NCI-H82 treated with DMSO at 0.1 percent for 48 hours (cell line): ENCODE measurements around the gene VMP1.
A peak's percentile ranks its signal among the peaks of the same experiment; 100 is the strongest.
"Not testable (repeated sequence)": the region's sequence is repeated elsewhere in the genome, so short reads cannot be mapped to it uniquely, and the experiment has no call there.

Experiments used
- DNase-seq: peaks from one replicate; lab custom pipeline; 2025; ENCODE audit not compliant: unreplicated experiment; lab: John Stamatoyannopoulos, UW

VMP1 gene

DNA sequence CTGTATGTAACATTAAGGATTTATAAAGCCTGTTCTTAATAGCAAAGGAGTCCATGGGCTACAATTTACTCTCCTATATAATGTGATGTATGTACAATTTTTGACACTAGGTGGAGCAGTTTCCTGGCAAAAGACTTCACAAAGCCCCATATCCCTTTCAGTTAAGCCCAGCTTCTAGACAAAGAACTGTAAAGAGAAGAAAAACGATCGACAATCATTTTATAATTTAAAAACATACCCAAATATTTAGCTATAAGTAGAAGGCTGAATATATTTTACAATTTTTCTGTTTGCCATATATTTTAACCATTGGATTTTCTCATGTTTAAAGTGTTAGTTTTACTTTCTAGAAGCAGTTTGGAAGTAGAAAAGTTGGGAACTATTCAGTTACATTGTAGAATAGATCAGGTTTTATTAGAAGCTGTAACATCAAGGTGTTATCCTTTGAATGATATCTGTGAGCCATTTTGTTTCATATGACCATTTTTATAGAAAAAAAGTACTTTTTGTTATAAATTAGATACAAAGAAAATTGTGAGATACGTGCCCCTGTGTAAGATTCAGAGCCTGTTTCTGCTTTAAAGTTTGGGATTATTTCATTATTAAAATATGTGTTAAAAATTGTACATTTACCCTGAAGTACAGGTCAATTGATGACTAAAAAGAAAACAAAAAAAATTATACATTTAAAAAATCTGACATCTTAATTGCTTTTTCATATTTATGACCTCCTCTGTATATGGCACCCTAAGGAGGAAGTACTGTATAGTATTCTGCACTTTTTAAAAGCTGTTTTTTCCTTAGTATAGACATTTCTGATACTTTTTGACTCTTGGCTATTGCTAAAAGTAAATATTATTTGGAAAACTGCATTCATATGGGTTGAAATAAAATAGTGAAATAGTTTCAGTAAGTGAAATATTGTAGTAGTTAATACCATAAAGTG, 46.3 kb downstream of the VMP1 start:
- DNase-seq = peak; percentile 69

DNA sequence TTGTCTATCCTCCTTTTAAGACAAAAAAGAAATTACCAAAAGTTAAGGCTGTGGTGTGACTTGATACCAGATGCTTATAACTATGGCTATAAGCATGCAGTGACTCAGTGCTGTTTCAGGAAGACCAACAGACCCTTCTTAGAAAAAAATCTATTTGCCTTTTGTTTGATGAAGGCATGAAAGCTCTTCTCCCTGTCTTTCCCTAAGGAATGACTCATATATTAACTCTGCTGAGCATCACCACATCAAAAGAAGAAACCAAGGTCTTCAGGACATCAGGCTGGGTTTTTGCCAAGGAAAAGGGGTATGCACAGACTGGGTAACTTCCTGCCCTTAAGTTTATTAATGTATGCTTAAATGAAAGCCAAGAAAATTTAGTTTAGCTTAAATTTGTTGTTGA, 47.1 kb downstream of the VMP1 start:
- DNase-seq = no peak

DNA sequence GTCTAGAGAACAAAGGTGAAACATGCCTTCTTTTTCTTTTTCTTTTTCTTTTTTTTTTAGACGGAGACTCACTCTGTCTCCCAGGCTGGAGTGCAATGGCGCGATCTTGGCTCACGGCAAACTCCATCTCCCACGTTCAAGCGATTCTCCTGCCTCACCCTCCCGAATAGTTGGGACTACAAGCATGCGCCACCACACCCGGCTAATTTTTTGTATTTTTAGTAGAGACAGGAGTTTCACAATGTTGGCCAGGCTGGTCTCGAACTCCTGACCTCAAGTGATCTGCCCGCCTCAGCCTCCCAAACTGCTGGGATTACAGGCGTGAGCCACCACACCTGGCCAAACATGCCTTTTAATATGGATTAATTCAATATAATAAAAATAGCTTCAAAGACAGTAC, 47.6 kb downstream of the VMP1 start:
- DNase-seq = not testable (repeated sequence)

DNA sequence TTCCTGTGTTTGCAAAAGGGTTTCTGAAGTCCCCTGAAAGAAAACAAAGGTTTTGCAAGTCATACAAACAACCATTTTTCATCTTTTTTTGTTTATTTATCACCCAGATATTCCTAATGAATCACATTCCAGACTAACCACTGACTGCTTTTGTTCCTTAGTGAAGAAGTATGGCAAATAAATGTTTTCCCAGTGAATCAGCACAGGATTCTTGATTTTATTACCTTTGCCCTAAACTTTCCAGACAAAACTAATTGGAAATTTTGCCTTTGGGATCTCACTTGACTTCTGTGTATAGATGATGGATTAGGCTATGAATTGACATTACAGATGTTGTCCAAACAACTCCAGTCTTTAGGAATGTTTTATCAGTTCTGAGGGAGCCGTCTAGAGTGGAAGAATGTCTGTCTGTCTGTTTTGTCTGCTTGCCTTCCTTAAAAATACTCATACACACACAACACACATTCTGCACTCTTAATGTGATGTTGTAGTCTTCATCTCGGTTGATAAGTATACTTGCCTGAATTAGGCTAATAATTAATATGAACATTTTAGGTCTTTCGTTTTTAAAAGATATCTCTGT, 48.9 kb downstream of the VMP1 start:
- DNase-seq = no peak

DNA sequence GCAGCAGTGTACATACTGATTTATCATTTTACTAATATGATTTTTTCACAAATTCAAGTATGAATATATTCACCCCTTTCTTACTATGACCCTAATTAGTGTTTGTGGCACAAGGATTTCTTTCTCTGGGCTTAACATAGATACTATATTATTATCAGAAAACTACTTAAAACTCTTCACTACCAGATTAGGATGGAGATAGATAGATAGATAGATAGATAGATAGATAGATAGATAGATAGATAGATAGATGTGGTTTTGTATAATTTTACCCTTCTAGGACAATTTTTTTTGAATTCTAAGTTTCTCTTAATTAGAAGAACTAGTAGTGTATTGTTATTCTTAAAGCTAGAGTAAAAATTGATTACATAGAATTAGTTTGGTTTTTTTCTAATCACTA, 49.6 kb downstream of the VMP1 start:
- no peak for DNase-seq

DNA sequence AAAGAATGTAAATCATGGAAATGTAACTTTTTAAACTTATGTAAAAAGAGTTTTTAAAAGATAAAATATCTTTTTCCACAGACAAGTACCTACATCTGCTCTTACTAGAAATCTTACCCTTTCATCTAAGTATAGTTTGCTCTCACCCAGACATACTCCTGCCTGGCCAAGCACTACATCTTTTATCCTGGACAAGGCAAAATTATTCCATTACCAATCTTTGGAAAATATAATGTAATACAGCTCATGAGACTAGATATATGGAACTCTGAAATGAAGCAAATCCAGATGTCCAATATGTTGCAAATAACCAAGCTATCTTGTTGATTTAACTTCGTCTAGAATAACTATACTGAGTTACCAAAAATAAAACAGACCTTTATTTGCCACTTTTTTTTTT, 50.0 kb downstream of the VMP1 start:
- no peak for DNase-seq

DNA sequence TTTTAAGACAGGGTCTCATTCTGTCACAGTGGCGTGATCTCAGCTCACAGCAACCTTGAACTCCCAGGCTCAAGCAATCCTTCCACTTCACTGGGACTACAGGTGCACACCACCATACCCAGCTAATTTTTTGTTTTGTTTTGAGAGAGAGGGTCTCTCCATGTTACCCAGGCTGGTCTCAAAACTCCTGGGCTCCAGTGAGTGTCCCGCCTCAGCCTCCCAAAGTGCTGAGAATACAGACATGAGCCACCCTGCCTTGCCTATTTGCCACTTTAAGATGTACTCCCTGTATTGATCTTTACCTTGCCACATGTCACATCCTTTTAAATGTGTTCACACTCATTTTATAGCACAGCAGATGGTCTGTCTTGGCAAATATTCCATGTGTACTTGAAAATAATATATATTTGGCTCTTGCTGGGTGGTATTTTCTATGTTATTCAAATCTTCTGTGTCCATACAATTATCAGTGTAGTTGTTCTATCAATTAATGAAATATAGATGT, 50.5 kb downstream of the VMP1 start:
- DNase-seq = no peak

DNA sequence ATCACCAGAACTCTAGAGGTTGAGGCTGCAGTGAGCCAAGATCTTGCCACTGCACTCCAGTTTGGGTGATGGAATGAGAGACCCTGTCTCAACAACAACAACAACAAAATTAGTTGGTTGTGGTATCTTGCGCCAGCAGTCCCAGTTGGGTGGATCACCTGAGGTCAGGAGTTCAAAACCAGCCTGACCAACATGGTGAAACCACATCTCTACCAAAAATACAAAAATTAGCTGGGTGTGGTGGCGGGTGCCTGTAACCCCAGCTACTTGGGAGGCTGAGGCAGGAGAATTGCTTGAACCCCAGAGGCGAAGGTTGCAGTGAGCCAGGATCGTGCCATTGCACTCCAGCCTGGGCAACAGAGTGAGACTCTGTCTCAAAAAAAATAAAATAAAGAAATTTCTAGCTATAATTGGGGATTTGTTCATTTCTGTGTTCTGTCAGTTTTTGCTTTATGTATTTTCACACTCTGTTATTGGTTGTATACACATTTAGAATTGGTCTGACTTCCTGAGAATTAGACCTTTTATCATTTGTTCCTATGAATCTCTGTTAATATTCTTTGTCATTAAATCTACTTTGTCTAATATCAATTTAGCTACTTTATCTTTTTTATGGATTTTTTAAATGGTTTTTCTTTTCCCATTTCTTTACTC, 51.7 kb downstream of the VMP1 start:
- DNase-seq = not testable (repeated sequence)

DNA sequence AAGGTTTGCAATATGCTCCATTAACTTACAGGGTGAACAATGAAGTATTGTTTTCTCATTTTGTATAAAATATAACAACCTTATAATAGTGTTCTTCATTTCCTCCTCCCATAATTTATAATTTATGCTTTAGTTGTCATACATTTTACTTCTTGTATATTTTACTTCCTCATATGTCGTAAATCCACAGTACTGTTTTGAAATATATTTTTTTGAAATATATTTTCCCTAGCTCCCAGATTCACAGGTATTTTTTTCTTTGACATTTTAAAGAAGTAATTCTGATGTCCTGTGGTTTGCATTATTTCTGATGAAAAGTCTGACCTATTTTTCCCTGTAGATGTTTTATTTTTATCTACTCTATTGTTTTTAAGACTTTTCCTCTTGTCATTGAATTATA, 52.7 kb downstream of the VMP1 start:
- DNase-seq = no peak

DNA sequence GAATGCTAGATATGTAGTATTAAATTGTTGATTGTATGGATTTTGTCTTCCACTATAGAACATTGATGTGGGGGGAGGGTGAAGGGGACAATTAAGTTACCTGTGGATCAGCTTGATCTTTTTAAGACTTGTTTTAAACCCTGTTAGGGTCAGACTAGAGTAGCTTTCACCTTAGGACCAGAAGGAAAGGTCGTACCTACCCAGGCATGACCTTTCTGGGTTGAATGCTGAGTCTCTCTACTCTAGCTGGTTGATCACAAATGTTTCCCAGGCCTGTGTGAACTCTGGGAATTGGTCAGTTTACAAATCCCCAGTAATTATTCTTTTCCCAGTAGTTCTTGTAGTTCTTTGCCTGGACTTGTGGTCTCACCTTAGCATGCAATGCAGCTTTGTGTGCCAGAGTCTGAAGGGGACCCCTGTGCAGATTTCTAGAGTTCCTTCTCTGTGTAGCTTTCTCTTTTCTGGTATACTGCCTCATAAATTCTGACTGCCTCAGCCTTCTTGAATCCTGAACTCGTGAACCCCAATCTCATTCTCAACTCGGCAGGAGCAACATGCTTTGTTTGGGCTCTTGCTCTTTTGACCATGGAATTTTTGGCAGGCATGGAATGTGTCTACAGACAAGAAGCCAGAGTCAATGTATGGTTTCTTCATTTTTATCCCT, 54.1 kb downstream of the VMP1 start:
- no peak for DNase-seq

DNA sequence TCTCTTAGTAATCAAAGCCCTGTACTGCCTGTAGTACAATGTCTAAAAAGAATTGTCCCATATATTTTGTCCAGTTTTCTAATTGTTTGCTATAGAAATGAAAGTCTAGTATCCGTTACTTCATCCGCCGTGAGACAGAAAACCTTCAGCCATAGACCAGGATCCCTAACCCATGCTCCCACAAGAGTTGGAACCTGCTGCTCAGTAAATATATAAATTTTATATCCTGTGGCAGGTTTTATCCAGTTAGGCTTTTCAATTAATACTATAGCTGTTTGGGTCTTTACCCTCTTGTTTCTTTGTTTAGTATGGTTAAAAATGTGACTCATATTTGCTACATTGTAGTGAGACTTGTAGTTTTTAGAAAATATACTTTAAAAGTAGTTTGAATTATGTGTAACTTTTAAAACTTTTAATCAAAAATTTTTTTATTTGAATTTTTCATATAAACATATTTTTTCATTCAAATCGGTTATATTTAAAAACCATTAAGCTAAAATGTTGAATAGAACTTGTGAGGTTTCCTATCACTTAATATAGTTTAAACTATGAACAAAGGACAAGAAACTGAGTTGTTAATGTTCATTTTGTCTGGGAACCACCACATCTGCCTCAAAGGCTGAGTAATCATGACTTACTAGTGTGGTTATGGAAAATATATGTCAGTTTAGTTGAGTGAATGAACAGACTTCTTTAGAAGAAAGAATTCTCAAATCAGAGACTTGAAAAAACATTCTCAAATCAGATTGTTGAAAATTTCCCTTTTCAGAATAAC, 54.8 kb downstream of the VMP1 start:
- DNase-seq = no peak

DNA sequence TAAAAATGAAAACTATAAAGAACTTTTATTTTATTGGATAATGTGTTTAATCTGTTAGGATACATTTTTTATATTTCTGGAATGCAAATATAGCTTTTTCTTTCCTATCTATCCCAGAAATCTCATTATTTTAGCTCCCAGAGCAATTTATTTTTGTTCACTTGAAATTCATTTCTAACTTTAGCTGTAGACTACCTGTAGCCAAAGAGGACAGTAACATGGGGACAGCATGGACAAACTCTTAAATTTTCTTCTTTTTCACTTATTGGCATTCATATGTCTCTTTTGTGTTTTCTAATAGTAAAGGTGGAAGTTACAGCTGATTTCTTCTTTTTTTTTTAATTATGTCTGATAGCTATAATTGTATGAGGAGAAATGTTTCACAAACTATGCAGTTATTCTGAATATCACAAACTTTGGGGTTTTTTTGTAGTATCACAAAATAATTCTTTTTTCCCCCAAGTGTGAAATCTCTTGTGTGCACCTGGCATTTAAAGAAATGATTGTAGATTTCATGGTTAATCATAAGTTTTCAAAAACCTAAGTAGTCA, 55.4 kb downstream of the VMP1 start:
- DNase-seq = no peak

DNA sequence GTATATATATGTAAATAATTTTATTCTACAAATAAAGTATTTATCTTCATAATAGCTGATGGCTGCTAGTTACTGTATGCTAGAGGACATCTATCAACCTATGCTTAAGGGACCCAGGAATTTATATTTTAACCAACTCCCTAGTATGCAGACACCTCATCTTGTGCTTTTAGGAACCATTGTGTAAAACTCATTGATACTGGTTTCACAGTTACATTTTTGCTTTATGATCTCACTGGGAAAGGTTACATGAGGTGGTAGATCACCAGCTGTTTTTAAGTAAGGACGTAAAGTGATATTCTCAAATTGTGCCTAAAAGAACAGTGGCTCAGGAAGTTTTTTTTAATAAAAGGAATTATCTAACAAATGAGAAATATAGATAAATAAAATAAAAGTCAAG, 56.4 kb downstream of the VMP1 start:
- DNase-seq = no peak

DNA sequence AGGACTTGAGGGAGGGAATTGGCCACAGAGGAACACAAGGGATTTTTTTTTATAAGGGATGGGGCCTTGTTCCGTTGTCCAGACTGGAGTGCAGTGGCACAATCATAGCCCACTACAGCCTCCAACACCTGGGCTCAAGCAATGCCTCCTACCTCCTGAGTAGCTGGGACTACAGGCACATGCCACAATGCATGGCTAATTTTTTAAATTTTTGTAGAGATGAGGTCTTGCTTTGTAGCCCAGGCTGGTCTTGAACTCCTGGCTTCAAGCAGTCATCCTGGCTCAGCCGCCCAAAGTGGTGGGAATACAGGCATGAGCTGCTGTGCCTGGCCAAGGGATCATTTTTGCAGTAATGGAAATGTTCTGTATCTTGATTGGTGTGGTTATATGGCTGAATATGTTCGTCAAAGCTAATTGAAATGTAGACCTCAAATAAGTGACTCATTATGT, 56.9 kb downstream of the VMP1 start:
- DNase-seq = no peak

DNA sequence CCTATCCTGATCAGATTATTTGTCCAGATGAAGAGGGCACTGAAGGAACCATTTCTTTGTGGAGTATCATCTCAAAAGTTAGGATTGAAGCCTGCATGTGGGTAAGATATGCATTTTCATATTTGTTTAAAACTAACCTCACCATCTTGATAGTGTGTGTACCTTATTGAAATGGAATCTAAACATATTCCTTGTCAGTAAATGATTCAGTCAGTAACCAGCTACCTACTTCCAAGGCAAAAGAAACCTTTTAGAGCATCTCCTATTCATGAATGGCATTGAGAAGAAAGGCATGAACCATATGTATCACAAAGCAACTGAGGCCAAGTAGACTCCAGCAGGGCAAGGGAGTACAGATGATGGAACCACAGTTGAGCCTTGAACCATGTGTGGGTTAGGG, 57.6 kb downstream of the VMP1 start:
- no peak for DNase-seq

DNA sequence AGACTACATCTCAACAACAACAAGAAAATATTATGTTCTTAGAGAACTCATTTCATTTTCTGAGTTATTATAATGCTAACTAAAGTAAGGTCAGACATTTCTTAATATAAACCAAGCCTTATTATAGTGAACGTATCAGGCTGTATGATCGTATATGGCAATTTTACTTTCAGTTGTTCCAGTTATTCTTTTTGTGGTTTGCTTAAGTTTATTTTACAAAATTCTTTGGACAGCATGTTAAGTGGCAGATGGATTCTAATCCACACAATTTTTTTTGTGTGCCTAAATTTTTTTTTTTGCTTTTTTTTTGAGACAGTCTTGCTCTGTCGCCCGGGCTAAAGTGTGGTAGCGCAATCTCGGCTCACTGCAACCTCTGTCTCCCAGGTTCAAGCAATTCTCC, 59.0 kb downstream of the VMP1 start:
- no peak for DNase-seq

DNA sequence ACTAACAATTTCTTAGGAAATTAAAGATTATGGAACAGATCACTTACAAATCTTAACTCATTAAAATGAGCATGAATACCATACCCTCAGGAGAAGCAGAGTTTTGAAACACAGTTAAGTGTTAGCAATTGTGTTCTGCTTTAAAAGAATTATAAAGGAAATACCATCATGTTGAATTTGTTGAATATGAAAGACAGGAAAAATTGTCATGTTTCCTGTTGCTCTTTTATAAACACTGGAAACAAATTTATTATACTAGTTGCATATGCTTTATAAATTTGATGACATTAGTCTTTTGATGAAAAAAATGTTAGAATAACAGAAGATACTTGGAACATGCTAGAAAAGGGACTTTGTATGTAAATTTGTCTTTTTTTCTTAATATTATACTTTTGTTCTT, 59.7 kb downstream of the VMP1 start:
- DNase-seq = no peak

DNA sequence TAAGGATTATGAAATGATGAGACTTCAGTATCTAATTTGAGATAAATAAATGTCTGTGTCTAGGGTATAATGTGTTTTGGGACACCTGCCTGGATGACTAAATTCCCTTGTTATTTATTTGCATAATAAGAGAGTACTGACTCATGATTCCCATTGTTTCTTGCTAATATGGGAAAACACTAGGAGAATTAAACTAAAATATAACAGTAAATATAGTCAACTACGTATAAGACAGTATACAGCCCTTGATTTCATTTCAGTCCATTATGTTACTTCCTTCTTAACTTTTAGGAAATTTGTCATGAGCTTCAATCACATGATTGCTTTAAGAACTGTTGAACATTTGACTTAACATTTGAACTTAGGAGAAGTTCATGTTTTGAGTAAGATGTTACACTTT, 62.4 kb downstream of the VMP1 start:
- DNase-seq = no peak

DNA sequence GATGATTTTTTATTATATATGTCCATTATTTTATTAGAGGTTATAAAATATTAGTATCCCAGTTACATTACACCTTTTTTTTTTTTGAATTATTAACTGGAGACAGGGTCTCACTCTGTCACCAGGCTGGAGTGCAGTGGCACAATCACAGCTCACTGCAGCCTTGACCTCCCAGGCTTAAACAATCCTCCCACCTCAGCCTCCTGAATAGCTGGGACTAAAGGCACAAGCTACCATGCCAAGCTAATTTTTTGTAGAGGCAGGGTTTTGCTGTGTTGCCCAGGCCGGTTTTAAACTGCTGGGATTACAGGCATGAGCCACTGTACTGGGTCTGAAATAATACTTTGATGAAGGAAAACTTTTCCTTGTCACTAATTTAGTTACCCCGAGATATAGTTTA, 63.6 kb downstream of the VMP1 start:
- no peak for DNase-seq

DNA sequence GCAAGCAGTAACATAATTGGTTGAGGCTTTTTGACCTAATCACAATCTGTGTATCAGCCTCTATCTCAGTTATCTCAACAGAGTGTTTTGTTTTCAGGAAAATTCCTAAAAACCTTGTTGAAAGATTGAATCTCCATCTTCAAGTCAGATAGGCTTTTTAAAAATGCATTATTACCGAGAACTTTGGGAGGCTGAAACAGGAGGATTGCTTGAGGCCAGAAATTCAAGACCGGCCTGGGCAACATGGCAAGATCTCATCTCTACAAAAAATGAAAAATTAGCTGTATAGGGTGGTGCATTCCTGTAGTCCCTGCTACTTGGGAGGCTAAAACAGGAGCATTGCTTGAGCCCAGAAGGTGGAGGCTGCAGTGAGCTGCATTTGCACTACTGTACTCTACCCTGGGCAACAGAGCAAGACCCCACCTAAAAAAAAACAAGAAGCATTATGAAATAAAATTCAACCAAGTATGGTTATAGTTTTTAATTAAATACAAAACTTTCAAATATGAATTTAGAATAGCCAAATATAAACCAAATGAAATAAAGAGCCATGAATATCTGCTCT, 68.4 kb downstream of the VMP1 start:
- no peak for DNase-seq
